Neural cell (in vitro differentiated cells): Measurements from ENCODE around the gene CDH20.

Experiments used
- EZH2 ChIP-seq: fragments of 200-600, 300-800 bp; shearing (Covaris generic), sonication (generic); IDR thresholded peaks from 2 replicates; pipeline ENCODE4 v1.6.1; 2014; ENCODE audit warnings: antibody characterized with exemption, low read length, borderline replicate concordance, mild to moderate bottlenecking; ENCODE audit not compliant: insufficient read depth, poor library complexity, severe bottlenecking
- POLR2AphosphoS5 ChIP-seq: IDR thresholded peaks from 2 replicates; pipeline ENCODE4 v1.6.1; 2012
- RAD21 ChIP-seq: fragments of 450-650 bp; conservative IDR thresholded peaks from 2 replicates; pipeline ENCODE4 v1.6.1; 2014; ENCODE audit warnings: antibody characterized with exemption, mild to moderate bottlenecking, moderate library complexity
- TAF1 ChIP-seq: IDR thresholded peaks from 2 replicates; pipeline ENCODE4 v1.6.1; 2012; ENCODE audit warnings: low read depth
- TF ChIP-seq, protein P1 (sequence below): fragments of 450-650 bp; IDR thresholded peaks from 2 replicates; pipeline ENCODE4 v1.5.1; 2014; ENCODE audit warnings: antibody characterized with exemption, mild to moderate bottlenecking, moderate library complexity; ENCODE audit not compliant: poor library complexity, severe bottlenecking

DNA sequence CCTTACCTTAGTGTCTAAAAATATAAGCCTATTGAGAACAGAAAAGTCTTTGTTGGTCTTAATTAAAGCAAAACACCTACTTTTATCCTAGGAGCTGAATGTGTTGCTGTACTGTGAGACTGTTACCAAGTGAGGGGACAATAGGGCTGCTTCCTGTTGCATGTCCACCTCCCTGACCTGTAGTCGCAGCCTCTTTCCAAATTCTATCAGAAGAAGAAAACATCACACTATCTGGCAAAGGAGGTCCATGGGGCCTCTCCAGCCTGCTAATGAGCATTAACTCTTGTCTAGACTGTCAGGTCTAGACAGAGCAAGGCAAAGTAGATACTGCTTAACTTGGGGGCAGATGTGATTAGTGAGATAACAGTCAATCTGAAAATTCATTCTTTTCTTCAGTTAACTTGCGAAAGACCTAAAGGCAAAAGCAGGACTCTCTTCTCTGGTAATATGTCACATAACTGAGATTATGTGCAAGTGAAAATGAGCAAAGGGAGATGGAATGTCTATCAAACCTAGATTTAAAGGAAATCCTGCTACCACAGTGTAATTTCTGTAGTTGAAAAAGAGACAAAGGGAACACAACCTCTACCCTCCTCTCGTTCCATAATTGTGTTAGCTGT is 66.9 kb downstream of the CDH20 start:
- TF ChIP-seq POLR2AphosphoS5 (no peak), EZH2 (no peak), TAF1 (no peak), RAD21 (no peak)
- TF ChIP-seq, protein P1, sequence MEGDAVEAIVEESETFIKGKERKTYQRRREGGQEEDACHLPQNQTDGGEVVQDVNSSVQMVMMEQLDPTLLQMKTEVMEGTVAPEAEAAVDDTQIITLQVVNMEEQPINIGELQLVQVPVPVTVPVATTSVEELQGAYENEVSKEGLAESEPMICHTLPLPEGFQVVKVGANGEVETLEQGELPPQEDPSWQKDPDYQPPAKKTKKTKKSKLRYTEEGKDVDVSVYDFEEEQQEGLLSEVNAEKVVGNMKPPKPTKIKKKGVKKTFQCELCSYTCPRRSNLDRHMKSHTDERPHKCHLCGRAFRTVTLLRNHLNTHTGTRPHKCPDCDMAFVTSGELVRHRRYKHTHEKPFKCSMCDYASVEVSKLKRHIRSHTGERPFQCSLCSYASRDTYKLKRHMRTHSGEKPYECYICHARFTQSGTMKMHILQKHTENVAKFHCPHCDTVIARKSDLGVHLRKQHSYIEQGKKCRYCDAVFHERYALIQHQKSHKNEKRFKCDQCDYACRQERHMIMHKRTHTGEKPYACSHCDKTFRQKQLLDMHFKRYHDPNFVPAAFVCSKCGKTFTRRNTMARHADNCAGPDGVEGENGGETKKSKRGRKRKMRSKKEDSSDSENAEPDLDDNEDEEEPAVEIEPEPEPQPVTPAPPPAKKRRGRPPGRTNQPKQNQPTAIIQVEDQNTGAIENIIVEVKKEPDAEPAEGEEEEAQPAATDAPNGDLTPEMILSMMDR: no peak
